ENCODE data around the gene ATP8A2. TPM values are rescaled to one million over a fixed set of nuclear protein-coding genes. Genes with fewer than 3 reads are reported as not detected.

ATP8A2 gene
- total RNA-seq, 6 donors from 2014 or later: 0.55 to 1.5 (median 0.87) TPM

GRCh38 chr13:25469169-25469525, 97.4 kb downstream of the ATP8A2 start:
- no peak for ATAC-seq (ENCODE audit: low FRiP score in 2 of 2)
- DNase-seq: no peak
- WGBS, 2 donors: 9 to 13% methylated on average over 12 to 19 of the region's 20 CpGs
- TF ChIP-seq CTCF (IDR thresholded peaks at IDR 0.05) (no peak), POLR2A (IDR thresholded peaks at IDR 0.05) (no peak), EP300 (IDR thresholded peaks at IDR 0.05) (no peak), POLR2AphosphoS5 (IDR thresholded peaks at IDR 0.05) (no peak)
- Histone ChIP-seq H3K36me3 (no peaks in the 10 kb centered on the region), H3K9me3 (no peaks in the 10 kb centered on the region), H3K4me1 (peaks cover 0 to 11% (median 3%) of the 10 kb centered on the region in 4 donors), H3K4me3 (peak overlapping the region in 1 of 4 donors; percentile 6), H3K27ac (no peak overlapping the region), H3K27me3 (peaks cover 0 to 12% (median 5%) of the 10 kb centered on the region in 4 donors)

- peaks cover 0 to 5% (median 2%) of the 10 kb centered on the region in 4 donors for H3K4me1 ChIP-seq
- H3K27me3 ChIP-seq: peaks cover 0 to 5% (median 3%) of the 10 kb centered on the region in 4 donors
- no peak for DNase-seq
- no peaks in the 10 kb centered on the region for H3K9me3 ChIP-seq
- WGBS, 2 donors: 51 to 69% methylated on average over 2 of the region's 2 CpGs
- ATAC-seq (ENCODE audit: low FRiP score in 2 of 2): no peak
- TF ChIP-seq POLR2A (IDR thresholded peaks at IDR 0.05) (no peak), EP300 (IDR thresholded peaks at IDR 0.05) (no peak), CTCF (IDR thresholded peaks at IDR 0.05) (no peak), POLR2AphosphoS5 (IDR thresholded peaks at IDR 0.05) (no peak)
- H3K36me3 ChIP-seq: no peaks in the 10 kb centered on the region
- H3K4me3 ChIP-seq: no peak overlapping the region
- no peak overlapping the region for H3K27ac ChIP-seq
Observed at GRCh38 chr13:25473864-25474263, 102.1 kb downstream of the ATP8A2 start.

GRCh38 chr13:25478186-25478585, 106.4 kb downstream of the ATP8A2 start:
- H3K36me3 ChIP-seq: no peaks in the 10 kb centered on the region
- H3K4me1 ChIP-seq: no peaks in the 10 kb centered on the region
- ATAC-seq (ENCODE audit: low FRiP score in 2 of 2): no peak
- H3K4me3 ChIP-seq: no peak overlapping the region
- no peak for TF ChIP-seq POLR2A (IDR thresholded peaks at IDR 0.05)
- no peaks in the 10 kb centered on the region for H3K27me3 ChIP-seq
- peaks cover 0 to 2% (median 0%) of the 10 kb centered on the region in 4 donors for H3K9me3 ChIP-seq
- no peak overlapping the region for H3K27ac ChIP-seq
- no peak for DNase-seq
- 50 to 67% methylated on average over 1 of the region's 1 CpG for WGBS, 2 donors

- Histone ChIP-seq H3K4me3 (no peak overlapping the region), H3K4me1 (no peaks in the 10 kb centered on the region), H3K9me3 (no peaks in the 10 kb centered on the region), H3K27ac (no peak overlapping the region), H3K36me3 (no peaks in the 10 kb centered on the region), H3K27me3 (no peaks in the 10 kb centered on the region)
- DNase-seq: peak in 1 of 2 donors; percentile 5
- WGBS, 2 donors: 31 to 45% methylated on average over 12 of the region's 12 CpGs
- TF ChIP-seq POLR2A (IDR thresholded peaks at IDR 0.05): no peak
- no peak for TF ChIP-seq CTCF (IDR thresholded peaks at IDR 0.05)
- TF ChIP-seq EP300 (IDR thresholded peaks at IDR 0.05): no peak
- TF ChIP-seq POLR2AphosphoS5 (IDR thresholded peaks at IDR 0.05): no peak
- no peak for ATAC-seq (ENCODE audit: low FRiP score in 2 of 2)
Observed at GRCh38 chr13:25489238-25489637, 117.5 kb downstream of the ATP8A2 start.

- TF ChIP-seq POLR2AphosphoS5 (IDR thresholded peaks at IDR 0.05) (no peak), CTCF (IDR thresholded peaks at IDR 0.05) (no peak), EP300 (IDR thresholded peaks at IDR 0.05) (no peak), POLR2A (IDR thresholded peaks at IDR 0.05) (no peak)
- DNase-seq (peak in 1 of 2 donors; percentile 32), ATAC-seq (ENCODE audit: low FRiP score in 2 of 2) (no peak)
- H3K4me1 ChIP-seq: no peaks in the 10 kb centered on the region
- no peaks in the 10 kb centered on the region for H3K36me3 ChIP-seq
- no peak overlapping the region for H3K27ac ChIP-seq
- WGBS, 2 donors: 80 to 84% methylated on average over 9 of the region's 9 CpGs
- H3K4me3 ChIP-seq: no peak overlapping the region
- no peaks in the 10 kb centered on the region for H3K9me3 ChIP-seq
- no peaks in the 10 kb centered on the region for H3K27me3 ChIP-seq
Observed at GRCh38 chr13:25490236-25490635, 118.5 kb downstream of the ATP8A2 start.

Measured in upper lobe of left lung (tissue), 6 donors.